ENCODE measurements around the gene ATP5PO.

GRCh38 chr21:33865996-33866575 is 49.5 kb downstream of the ATP5PO start:
- TF ChIP-seq, protein P1, sequence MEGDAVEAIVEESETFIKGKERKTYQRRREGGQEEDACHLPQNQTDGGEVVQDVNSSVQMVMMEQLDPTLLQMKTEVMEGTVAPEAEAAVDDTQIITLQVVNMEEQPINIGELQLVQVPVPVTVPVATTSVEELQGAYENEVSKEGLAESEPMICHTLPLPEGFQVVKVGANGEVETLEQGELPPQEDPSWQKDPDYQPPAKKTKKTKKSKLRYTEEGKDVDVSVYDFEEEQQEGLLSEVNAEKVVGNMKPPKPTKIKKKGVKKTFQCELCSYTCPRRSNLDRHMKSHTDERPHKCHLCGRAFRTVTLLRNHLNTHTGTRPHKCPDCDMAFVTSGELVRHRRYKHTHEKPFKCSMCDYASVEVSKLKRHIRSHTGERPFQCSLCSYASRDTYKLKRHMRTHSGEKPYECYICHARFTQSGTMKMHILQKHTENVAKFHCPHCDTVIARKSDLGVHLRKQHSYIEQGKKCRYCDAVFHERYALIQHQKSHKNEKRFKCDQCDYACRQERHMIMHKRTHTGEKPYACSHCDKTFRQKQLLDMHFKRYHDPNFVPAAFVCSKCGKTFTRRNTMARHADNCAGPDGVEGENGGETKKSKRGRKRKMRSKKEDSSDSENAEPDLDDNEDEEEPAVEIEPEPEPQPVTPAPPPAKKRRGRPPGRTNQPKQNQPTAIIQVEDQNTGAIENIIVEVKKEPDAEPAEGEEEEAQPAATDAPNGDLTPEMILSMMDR (IDR thresholded peaks at IDR 0.05; ENCODE audit: low read depth, low read length), result no peak
- no peak for TF ChIP-seq EZH2phosphoT487 (IDR thresholded peaks at IDR 0.05; ENCODE audit: low read depth)
